ENCODE results near the gene ANKRD50.

ANKRD50 gene

DNA sequence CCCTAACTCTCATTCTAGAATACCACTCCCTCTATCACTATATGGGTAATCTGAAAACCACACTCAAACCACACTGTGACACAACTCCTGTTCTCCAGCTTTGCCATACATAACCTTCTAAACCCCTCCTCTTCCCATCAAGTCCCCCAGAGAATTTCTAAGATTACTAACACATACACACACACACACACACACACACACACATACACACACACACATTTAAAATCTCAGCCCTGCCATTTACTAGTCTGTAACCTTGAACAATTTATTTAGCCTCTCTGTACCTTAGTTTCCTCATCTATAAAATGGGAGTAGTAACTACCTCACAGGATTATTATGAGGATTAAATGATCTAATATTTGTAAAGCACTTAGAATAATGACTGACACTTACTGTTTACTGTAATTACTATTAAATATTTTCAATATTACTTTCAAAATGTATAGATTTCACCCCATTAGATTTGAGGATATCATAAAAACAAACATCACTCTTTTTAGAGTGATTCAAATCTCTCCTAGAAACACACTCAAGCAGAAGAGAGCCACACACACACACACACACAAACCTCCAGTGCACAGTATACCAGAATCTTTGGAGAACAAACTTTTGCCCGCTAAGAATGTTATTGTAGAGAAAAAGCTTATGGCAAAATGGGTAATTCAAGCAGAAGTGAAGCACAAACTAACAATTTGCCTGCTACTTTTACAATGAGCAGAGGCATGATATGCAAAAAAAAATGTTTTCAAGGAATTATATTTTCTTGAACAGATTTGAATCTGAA lies 3.8 kb downstream of the ANKRD50 start:
- DNase-seq (ENCODE audit: low read depth in 3 of 3): no peak

DNA sequence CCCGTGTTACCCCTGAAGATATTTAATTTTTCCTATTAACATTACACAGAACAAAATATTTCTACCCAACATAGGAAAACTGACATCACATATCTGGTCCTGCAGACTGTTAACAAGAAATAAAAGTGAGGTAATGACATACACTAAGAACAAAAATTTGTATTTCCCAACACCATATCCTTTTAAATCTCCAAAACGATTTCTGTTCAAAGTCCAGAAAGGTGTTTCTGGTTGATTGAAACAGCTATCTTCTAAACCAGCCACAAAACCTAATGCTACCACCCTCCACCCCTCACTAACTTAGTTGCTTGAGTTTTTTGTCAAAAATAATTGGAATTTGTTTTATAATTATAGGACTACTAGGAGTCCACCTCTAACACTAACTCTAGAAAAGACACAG lies 7.1 kb downstream of the ANKRD50 start:
- no peak for DNase-seq (ENCODE audit: low read depth in 3 of 3)

DNA sequence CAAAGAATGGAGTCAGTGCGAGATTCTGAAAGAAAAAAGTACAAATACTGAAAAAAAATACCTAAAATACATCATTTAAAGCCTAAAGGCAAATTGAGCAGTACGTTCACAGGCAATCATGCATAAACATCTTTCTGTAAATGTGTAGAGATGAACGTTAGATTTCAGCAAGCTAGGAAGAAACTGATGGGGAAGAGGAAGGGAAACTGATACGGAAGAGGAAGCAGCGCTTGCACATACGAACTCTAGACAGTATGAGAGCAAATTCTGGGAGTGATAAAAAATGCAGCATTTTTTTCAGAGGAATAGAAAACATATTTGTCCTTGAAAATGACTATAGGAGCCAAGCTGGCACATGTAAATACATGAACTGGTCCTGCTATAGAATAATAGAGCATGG lies 9.4 kb downstream of the ANKRD50 start:
- no peak for DNase-seq (ENCODE audit: low read depth in 3 of 3)

DNA sequence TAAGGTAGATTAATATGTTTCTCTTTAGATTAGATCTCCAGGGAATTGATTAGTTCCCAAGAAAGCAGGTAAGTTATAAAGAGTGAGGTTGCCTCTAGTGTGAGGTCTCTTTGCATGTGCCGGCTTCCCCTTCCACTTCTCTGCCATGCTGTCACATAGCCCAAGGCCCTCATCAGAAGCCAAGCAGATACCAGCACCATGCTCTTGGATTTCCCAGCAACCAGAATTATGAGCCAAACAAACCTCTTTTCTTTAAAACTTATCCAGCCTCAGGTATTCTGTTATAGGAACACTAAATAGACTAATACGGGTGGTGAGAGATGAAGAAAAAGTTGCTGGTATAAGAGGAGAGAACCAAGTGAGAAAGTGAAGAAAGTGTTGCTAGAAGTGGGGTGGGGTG lies 15.1 kb downstream of the ANKRD50 start:
- no peak for DNase-seq (ENCODE audit: low read depth in 3 of 3)

DNA sequence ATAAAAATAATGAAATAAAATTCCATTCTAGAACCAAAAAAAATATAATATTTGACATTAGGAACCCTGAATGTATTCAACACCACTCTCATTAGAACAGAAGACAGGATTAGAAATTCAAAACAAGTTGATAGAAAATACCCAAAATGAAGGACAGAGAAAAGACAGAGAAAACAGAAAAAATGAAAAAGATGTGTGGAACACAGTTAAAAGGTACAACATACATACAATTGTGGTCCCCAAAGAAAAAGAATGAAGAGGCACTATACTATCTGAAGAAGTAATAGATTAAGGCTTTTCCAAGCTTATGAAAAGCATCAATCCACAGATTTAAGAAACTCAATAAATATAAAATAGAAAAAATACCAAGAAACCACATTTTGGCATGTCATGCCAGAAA lies 16.4 kb downstream of the ANKRD50 start:
- DNase-seq (ENCODE audit: low read depth in 3 of 3): no peak

DNA sequence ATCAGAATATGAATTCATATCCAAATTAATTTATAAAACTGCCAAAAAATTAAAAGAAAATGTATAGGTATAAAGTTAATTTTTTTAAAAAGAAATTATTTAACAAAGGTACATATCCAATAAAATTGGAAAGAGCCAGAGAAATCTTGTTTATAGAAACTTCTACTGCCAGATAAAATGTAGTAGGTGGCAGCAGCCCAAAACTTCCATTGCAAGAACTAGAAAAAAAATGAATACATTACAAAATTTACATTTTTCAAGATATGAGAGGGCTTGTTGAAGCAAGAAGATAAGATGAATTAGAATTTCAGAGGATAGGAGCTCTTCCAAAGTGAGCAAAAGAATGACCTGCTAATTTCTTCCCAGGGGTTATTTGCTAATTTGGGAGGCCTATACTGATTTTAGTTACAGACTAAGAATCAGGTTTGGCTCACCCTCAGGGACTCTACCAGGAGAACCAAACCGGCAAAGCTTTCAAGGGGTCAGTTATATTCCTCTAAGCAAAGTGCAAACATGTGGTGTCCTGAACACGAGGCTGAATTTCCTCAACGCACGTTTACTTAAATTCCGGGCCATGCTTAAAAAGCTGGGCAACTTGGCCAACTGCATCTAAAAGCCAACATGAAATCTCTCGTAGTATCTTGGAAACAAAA lies 17.5 kb downstream of the ANKRD50 start:
- DNase-seq (ENCODE audit: low read depth in 3 of 3): no peak

DNA sequence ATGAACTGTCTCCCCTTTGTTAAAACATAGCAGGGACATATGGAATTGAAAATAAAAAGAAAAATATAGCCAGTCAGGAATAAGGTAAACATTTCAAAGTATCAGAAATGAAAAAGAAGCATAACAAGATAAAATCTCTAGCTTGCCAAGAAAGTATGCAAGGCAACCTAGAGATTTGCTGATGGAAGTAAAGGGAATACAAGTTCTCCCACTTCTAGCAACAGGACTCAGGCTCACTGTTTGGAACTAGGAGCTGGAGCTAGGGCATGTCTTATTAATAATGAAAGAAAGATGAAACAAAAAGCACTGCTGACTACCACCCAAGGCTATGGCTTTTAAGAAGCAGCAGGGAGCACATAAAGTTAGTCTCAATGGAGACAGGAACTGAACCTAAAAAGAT lies 18.2 kb downstream of the ANKRD50 start:
- no peak for DNase-seq (ENCODE audit: low read depth in 3 of 3)

DNA sequence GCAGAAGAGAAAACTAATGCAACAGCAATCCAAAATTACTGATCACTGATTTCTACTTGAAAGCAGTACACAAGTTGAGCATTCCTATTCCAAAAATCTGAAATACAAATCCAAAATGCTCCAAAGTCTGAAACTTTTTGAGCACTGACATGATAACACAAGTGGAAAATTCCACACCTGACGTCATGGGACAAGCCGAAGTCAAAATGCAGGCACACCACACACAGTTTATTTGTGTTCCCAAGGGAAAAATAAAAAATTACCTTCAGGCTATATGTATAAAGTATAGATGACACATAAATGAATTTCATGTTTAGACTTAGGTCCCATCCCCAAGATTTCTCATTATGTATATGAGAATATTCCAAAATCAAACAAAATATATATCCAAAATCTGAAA lies 20.7 kb downstream of the ANKRD50 start:
- DNase-seq (ENCODE audit: low read depth in 3 of 3): no peak

DNA sequence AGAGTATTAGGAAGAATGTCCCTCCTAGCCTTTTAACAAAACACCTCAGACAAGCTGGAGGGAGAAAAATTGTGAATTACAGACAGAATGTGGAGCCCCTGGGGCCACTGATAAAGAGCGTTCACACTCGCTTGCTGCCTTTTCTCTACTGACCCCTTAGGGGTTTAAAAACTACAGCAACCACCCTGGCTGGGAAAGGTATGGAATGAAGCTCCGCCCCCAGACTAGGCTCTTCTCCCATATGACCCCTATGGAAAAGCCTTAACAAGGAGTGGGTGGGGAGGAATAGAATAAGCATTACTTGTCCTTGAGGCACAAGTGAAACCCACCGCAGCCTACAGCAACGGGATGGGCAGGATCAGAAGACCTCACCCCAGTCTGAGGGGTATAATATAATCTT lies 26.3 kb downstream of the ANKRD50 start:
- no peak for DNase-seq (ENCODE audit: low read depth in 3 of 3)

DNA sequence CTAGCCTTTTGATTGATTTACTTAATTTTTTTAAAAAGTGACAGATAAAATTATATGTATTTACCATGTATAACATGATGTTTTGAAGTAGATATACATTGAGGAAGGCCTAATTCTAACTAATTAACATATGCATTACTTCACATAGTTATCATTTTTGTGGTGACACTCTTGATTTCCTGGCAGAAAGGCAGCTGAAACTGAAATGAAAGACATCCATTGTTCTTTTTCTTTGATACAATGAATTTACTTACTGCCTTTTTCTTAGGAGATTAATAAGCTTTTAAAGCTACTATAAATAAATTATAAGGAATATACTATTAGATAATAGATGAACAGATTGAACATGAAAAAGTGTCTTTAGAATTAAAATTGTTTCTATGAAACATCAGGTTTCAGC lies 26.7 kb downstream of the ANKRD50 start:
- DNase-seq (ENCODE audit: low read depth in 3 of 3): no peak

DNA sequence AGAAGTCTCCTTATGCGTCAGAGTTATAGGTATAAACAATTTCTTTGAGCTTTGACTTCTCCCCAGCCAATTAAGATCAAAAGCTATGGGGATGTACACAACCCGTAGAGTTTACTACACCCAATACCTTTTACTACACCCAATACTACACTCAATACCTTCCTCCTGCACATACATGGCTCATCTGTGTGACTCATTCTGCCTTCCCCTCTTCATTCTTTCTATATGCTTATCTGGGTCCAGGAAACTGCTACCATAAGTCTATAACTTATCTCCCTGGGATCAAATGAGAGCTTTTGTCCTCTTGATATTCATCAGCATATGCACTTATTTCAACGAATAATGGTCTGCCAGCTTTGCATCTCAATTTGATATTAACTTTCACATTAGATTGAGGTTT lies 28.2 kb downstream of the ANKRD50 start:
- no peak for DNase-seq (ENCODE audit: low read depth in 3 of 3)

DNA sequence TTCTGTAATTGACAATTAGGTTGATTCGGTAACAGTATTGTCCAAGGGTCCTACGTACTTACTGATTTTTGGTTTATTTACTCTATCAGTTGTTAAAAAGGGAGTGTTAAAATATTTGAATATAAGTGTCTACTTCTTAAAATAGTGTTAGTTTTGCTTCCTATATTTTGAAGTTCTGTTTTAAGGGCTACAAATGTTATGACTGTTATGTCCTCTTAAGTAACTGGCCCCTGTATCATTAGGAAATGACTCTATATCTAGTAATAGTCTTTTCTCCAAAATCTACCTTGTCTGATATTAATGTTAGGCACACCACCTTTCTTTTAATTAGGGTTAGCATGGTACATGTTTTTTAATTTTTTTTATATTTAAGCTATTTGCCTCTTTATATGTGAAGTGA lies 30.1 kb downstream of the ANKRD50 start:
- DNase-seq (ENCODE audit: low read depth in 3 of 3): no peak

DNA sequence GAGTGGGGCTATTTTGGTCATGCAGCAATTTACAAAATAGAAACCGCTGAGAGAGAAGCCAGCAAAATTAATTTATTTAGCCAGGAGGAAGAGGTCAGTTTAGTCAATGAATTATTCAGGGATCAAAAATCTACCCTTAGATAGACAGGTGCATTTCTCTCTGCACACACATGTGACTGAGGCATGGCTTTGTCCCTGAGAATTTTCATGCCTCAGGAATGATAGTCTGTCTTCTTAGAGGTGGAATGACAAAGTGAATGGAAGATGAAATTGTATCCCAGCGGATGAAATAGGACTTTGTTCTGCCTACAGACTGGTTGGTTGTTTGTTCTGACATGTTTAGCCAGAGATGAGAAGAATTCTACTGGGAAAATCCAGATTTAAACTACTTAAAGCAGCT lies 46.0 kb downstream of the ANKRD50 start:
- no peak for DNase-seq (ENCODE audit: low read depth in 3 of 3)

DNA sequence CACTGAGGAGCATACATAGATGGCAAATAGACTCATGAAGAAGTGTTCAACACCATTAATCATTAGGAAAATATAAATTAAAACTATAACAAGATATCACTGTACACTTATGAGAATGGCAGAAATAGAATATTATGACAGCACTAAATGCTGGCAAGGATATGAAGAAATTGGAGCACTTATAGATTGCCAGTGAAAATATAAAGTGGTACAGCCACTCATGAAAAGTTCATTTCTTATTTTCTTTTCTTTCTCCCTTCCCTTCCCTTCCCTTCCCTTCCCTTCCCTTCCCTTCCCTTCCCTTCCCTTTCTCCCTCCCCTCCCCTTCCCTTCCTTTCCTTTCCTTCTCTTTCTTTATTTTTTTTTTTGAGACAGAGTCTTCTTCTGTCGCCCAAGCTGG lies 53.7 kb downstream of the ANKRD50 start:
- no peak for DNase-seq (ENCODE audit: low read depth in 3 of 3)

DNA sequence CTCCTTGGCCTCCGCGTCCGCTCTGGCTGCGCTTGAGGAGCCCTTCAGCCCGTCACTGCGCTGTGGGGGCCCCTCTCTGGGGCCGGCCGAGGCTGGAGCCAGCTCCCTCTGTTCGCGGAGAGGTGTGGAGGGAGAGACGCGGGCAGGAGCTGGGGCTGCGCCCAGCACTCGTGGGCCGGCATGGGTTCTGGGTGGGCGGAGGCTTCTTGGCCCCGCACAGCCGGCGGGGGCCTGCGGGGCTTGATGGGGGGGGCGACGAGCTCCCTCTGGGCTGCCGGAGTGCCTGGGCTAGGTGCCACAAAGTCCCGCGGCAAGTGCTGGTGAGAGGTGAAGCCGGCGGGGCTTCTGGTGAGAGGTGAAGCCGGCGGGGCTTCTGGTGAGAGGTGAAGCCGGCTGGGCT lies 61.9 kb downstream of the ANKRD50 start:
- no peak for DNase-seq (ENCODE audit: low read depth in 3 of 3)

DNA sequence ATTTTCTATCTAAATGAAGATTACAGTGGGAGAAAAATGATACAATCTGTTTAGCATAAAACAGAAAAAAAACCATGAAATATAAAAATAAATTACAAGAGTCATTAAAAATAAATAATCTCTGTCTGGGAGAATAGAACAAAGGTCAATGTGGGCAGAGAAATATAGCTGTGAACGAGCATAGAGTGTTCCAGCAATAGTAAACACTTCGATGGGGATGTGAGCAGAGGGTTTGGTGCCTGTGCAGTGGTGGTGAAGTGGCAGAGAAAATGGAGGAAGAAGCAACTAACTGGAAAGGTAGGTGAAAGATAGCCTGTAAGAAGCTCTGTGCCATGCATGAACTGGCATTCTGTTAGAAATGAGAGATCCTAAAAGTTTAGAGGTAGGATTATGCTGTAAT lies 64.9 kb downstream of the ANKRD50 start:
- DNase-seq (ENCODE audit: low read depth in 3 of 3): no peak

DNA sequence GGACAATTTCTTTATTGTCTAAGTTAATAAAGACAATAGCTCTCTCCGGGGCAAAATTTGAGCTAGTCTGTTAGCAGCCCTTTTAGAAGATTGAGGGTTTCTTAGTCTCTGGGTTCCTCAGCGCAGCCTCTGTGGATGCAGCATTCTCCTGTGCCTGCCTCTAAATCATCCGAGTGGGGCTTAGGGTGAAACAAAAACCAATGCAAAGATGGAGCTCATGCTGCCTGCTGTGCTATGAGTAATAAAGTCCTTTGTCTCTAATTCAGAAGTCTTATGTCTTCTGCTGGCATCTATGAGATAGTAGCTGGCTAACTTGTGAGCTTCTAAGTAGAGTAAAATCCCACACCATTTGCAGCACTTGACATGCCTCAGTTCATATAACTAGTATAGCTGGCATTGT lies 67.9 kb downstream of the ANKRD50 start:
- no peak for DNase-seq (ENCODE audit: low read depth in 3 of 3)

DNA sequence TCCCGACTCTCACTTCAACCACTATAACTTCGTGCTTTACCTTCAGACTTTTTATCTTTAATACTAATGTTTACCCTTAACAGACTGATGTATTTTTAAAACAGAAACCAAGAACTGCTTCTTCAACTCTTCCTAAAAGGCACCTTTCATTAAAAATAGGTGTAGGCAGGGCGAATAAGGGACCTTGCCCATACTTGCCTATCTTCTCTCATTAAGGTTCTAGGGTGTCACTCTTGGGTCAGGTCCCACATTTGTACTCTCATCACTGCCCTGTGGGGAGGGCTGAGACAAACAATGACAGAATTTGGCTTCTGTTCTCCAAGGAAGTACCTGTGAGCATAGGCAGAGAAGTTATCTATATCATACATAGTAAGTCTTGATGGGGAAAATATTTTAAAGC lies 69.7 kb downstream of the ANKRD50 start:
- DNase-seq (ENCODE audit: low read depth in 3 of 3): no peak

DNA sequence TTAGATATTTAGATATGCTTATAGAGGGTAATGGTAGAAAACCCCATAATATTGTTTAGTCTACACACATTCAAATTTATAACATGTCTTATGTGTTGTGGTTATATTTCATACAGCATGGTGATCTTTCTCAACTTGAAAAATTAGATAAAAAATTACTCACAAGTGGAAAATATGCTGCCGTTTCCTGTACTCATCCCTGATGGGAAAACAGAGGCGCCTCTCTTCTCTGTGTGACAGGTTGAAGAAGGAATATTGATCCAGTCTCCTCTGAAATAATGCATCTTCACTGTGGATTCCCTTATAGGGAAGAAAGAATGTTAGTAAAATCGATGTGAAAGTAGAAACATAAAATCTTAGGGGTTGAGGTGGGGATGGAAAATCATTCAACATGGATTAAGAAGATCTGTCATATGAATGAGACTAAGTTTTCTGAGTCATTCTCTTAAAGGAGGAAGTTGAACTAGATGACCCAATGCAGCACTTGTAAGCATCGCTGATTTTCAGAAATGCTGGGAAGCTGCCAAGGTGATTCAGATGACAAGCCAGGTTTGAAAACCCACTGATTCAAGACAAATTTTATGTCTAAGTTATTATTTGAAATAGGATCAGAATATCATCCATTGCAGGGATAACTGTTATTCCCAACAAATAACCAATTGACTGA lies 70.7 kb downstream of the ANKRD50 start:
- DNase-seq (ENCODE audit: low read depth in 3 of 3): no peak

DNA sequence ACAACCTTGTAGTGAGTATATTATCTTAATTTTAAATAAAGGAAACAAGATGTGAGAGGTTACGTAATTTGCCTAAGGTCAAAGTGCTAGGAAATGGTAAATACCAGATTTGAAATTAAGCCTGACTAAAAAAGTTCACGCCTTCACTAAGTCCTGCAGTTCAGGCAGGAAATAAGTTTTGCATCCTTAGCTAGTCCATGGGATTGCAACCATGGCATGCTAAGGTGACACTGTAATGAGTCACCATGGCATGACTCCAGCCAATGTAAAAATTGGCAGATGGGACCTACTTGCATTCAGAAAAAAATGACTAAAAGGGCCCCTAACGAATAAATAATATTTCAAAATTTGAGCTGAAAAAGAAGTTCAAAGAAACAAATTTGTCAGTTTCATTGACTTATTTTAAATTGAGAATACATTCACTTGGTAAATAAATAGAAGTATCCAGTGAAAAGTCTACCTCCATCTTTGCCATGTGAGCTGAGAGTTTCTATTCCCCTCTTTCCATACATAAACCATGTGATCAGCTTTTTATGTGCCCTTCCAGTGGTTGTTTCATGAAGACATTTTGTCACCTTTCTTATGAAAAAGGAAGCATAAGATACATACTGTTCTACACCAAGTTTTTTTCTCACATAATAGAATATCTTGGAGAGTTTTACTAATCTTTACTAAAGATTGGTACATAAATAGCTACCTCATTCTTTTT lies 72.4 kb downstream of the ANKRD50 start:
- no peak for DNase-seq (ENCODE audit: low read depth in 3 of 3)

DNA sequence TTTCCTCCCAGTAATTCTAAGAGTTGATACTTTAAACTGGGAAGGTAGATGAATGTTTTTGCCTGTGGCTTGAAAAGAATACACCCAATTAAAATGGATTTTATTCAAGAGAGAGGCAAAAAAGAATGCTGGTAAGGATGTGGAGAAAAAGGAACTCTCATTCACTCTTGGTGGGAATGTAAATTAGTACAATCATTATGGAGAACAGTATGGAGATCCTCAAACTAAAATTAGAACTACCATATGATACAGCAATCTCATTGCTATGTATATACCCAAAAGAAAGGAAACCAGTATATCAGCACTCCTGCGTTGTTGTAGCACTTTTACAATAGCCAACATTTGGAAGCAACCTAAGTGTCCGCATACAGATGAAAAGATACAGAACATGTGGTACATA lies 75.2 kb downstream of the ANKRD50 start:
- DNase-seq (ENCODE audit: low read depth in 3 of 3): no peak

DNA sequence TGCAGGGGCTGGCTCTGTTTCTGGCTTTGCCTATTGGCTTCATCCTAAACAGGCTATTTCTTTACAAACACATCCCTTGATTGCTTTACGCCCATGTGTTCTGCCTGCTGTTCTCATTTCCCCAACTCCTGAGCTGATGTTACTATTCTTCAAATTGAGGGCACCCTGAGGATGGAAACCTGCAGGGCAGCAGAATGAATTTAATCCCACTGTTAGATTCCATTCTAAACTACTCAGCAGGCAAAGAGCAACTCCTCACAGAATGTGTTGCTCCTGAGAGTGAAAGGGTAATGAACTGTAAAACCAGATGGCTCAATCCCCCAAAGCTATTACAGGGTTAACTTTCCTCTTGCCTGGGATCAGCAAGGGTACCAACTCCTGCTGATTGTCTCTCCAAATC lies 75.7 kb downstream of the ANKRD50 start:
- no peak for DNase-seq (ENCODE audit: low read depth in 3 of 3)

DNA sequence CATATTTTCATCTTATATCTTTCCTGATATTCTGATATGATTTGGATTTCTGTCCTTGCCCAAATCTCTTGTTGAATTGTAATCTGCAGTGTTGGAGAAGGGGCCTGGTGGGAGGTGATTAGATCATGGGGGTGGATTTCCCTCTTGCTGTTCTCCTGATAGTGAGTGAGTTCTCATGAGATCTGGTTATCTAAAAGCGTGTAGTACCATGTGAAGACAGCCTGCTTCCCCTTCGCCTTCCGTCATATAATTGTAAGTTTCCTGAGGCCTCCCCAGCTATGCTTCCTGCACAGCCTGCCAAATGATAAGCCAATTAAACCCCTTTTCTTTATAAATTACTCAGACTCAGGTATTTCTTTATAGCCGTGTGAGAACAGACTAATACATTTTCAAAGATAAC lies 77.2 kb downstream of the ANKRD50 start:
- DNase-seq (ENCODE audit: low read depth in 3 of 3): no peak
